Glomerular visceral epithelial cell (primary cell): ENCODE measurements around the gene TMEM63A.

Experiments used
- DNase-seq: peaks from one replicate; pipeline ENCODE4 v3.0.0-alpha.2; 2016; ENCODE audit errors: extremely low spot score

The TMEM63A gene

DNA sequence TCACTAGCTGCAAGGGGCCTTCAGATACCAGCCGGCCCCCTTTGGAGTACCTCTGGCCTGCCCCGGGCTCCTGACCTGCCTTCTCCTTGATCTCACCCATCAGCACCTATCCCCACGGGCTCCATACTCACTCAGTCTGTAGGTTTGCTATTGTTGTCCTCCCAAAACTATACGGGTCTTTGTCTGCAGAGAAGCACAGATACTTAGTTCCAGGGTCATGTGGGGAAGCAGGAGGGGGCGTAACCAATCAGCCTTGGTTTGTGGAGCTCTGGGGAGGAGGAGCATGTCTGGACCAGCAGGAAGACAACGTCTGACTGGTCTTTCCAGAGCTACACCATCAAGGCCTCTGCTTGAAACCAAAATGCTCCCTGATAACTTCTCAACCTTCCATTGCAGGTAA, 15.2 kb downstream of the TMEM63A start:
- no peak for DNase-seq

DNA sequence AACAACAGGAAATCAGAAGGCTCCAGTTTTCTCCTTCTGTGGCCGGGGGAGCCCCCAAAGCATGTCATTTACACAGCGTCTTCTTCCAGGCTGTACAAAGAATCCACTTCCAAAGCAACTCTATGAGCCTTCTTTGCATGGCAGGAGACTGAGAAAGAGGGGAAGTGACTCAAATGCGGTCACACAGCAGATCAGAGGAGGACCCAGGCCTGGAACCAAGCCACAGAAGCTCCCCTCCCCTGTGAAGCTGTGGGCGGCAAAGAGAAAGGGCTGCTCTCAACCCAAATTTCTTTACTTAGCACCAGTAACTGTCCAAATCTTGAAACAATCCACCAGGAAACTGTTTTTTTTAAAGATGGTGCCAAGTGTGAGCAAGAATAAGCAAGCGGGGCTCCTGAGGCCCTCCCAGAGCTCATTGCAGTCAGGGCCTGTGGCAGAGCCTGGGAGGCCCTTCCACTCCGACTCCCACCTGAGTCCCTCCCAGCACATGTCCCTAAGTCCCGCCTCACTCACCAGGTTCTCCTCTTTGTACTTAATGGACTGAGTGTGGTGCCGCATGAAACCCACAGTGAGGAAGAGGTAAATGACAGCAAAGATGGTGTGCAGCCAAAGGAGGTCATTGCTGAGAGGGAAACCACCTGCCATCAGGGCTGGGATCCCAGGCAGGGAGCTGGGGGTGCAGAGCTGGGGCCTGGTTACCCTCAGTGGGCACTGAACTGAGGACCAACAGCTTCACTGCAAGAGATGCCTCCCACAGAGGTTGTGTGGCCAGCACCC, 15.9 kb downstream of the TMEM63A start:
- peak; percentile 73 for DNase-seq

- DNase-seq, result no peak
These were observed 16.7 kb downstream of the TMEM63A start for GRCh38 chr1:225865514-225865913.

DNA sequence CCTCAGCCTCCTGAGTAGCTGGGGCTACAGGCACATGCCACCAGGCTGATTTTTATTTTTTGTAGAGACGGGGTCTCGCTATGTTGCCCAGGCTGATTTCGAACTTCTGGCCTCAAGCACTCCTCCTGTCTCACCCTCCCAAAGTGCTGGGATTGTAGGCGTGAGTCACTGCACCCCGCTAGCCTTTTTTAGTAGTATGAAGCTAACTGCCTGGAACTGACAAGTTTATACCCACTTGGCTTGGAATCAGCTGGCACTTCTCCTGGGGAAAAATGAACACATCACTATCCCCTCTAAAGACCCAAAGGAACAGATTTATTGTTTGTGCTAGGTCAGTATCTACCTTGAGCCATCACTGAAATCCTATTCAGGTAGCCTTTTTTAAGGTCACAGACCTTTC, 19.0 kb downstream of the TMEM63A start:
- no peak for DNase-seq

- no peak for DNase-seq
These were observed 19.6 kb downstream of the TMEM63A start for GRCh38 chr1:225862581-225862950.

- no peak for DNase-seq
These were observed 20.2 kb downstream of the TMEM63A start for GRCh38 chr1:225861834-225862580.

DNA sequence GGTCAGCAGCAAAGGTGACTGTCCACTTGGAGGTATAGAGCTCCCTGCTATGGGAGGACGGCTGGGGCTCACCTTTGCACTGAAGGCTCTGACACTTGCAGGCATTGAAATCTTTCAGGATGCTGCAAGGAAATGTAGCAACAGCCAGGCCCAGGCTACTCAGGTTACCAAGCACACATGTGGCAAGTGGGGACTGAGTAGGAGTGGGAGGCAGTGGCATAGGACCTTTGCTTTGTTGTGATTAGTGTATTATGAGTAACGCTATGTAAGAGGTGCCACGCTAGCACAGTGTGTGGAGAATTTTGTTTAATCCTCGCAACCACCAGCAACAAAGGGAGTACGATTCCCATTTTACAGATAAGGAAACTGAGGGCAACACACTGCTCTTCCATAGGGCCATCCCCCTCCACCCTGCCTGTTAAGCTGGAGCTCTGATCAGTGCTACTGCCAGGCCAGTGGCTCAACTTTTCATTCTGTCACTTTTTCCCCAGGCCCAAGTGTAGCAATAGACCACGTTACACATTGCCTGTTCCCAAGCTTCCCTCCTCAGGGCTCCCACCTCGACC, 21.2 kb downstream of the TMEM63A start:
- DNase-seq, result no peak

DNA sequence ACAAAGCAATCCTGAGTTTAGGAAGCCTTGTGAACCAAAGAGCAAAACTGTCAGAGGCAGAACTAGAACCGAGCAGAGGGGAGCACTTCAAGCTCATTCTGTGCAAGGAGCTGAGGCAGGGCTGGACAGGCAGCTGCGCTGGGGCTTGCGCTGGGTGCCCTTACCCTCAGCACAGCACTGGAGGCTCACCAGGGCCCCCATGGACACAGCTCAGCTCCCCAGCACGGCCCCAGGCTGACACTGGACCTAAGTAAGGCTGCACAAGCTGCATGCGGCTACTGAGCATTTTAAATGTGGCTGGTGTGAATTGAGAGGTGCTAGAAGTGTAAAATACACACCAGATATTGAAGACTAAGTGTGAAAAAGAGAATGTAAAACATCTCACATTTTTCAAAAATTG, 22.1 kb downstream of the TMEM63A start:
- DNase-seq, result no peak

- no peak for DNase-seq
These were observed 23.0 kb downstream of the TMEM63A start for GRCh38 chr1:225859151-225859550.

DNA sequence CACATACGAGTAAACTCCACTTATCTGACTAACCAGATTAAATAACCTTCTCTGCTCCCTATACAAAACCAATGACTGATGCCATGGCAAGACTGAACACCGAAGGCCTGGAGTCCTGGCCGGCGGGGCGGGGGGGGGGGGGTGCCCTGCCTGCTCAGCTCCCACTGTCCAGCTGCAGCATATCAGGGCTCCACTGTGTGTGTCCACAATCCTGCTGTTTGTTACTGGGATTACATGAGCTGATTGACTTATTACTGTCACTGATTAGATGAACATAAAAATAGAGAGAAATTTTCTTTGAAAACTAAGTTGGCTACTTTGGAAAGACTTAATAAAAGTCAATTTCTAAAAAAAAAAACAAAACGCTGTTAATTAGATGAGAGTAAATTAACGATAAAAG, 24.9 kb downstream of the TMEM63A start:
- no peak for DNase-seq

- no peak for DNase-seq
These were observed 26.5 kb downstream of the TMEM63A start for GRCh38 chr1:225855503-225856300.

DNA sequence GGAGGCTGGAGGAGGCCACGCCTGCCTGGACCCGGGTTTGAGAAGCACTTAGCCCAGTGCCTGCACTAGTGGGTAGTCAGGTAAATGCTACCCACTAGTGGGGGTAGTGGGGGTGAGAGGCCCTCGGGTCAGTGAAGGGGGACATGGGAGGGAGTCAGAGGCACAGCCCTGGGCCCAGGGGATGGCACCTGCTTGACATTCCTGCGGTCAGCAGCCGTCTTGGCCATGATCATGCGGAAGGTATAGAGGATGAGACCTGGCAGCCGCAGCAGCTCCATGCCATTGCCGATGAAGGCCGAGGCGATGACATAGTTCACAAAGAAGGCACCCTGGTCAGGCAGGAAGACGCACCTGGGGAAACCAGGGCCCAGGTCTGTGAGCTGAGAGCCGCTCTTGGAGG, 28.7 kb downstream of the TMEM63A start:
- no peak for DNase-seq

DNA sequence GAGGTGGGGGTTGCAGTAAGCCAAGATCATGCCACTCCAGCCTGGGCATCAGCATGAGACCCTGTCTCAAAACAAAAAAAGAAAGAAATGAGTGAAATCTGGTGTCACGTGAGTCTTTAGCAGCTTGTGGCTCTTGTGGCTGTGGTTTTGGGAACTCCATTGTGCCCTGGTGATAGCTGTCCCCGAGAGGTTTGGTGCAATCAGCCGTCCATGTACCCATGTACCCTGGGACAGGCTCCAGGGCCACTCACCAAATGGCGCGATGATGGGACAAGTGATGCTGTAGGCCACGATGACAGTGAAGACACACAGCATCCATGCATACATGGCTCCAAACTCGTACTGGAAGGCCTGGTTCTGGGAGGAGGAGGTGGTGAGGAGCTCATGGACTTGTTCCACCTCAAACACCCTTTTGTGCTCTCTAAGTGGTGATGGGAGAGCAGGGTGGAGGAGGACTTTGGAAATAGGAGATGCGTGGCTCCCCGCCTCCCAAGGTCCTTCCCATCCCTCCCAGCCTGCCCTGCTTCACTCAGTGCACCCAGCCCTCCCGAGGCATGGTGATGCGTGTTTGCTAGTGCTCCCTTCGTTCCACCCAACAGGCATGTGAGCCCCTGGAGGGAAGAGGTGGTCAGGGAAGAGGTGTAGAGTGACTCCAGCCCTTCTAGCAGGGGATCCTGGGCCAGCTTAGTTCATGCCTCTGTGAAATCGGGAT, 29.6 kb downstream of the TMEM63A start:
- DNase-seq, result no peak

- DNase-seq, result no peak
These were observed 30.4 kb downstream of the TMEM63A start for GRCh38 chr1:225851805-225852204.

GRCh38 chr1:225850370-225850769, 31.8 kb downstream of the TMEM63A start:
- no peak for DNase-seq

GRCh38 chr1:225849925-225850324, 32.3 kb downstream of the TMEM63A start:
- DNase-seq, result no peak

DNA sequence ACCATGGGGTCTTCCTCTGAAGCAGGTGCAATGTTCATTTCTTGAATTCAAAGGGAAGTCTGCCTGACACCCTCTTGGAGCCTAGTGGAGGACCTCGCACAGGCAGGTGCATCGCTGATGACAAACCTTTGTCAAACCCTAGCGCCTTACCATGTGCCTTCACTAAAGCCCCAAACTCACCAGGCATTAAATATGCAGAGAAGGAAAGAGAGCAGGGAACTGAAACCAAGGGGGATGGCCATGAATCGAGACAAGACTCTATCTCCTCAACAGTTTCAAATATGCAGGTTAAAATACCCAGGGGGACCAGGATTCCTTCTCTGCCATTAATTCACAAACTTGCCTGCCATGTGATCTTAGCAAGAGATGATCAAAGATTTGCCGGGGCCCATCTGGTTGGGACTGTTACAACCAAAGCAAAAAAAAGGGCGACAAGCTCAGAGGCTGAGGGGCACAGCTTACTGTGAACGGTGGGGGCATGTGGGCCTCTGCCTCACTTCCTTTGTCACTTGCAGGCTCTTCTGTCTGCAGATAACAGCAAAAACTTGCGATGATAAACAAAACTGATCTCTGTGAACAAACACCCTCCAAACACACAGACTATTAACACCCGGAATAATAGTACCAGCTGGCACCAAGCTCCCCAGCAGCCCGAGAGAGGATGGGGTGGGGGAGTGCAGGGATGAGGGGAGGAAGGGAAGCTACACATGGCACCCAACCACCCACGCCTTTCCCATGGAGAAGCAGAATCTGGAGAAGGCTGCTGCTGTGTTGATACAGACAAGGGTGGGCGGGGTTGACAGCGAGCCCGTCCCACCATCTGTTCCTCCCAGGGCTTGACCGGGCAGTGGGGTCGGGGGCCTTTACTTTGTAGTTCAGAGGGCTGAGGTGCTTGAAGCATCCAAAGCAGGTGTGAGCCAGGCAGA, 33.9 kb downstream of the TMEM63A start:
- DNase-seq, result no peak

DNA sequence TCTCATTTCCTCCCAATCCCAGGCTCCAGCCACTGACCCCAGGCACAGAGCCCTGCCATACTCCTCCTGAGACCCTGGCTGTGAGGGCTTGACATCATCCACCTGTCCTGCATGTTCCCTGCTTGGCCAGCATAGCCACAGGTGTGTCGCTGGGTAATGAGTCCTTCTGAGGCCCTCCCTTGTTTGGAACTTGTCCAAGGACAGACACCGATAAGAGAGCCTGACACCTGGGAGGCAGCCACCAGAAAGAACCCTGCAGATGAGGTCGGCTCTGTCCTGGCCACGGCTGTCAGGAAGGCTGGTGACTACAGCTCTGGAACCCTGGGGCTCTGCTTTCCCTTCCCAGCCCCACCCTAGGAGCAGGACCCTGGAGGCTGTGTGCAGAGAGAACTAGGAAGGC, 34.6 kb downstream of the TMEM63A start:
- DNase-seq, result no peak

- DNase-seq, result no peak
These were observed 35.6 kb downstream of the TMEM63A start for GRCh38 chr1:225846331-225847310.
